Spleen (tissue), 7 donors: Measurements from ENCODE around the gene WWTR1.

ENCODE experiments used
- POLR2AphosphoS5 ChIP-seq, 3 donors: sonication (generic); formaldehyde crosslinking; IDR thresholded peaks; one replicate each; pipeline ENCODE4 v1.5.1; 2017; ENCODE audit warnings: antibody characterized with exemption in 3 of 3
- TF ChIP-seq, protein P1 (sequence below), 11 experiments: fragments of 200-600 bp in 7 of 11; fragments of 450-650 bp in 4 of 11; sonication (generic) in 4 of 11; IDR thresholded peaks in 8 of 11; conservative IDR thresholded peaks in 3 of 11; 1 replicate in 7 of 11; 2 replicates in 4 of 11; pipeline versions ENCODE4 v1.4.0 to v1.8.0; 2016 to 2021; ENCODE audit warnings: antibody characterized with exemption in 11 of 11, inconsistent platforms in 4 of 11, mild to moderate bottlenecking in 1 of 11
- donor health status: DM: no; HTN: no; CAD: no; lungs with moderate emphysema.
- donor health status: DM: no; HTN: no; CAD: no.
- donor health status: DM: no; HTN: no; CAD: no.

GRCh38 chr3:149496891-149497290 is 160.9 kb downstream of the WWTR1 start:
- TF ChIP-seq, protein P1, sequence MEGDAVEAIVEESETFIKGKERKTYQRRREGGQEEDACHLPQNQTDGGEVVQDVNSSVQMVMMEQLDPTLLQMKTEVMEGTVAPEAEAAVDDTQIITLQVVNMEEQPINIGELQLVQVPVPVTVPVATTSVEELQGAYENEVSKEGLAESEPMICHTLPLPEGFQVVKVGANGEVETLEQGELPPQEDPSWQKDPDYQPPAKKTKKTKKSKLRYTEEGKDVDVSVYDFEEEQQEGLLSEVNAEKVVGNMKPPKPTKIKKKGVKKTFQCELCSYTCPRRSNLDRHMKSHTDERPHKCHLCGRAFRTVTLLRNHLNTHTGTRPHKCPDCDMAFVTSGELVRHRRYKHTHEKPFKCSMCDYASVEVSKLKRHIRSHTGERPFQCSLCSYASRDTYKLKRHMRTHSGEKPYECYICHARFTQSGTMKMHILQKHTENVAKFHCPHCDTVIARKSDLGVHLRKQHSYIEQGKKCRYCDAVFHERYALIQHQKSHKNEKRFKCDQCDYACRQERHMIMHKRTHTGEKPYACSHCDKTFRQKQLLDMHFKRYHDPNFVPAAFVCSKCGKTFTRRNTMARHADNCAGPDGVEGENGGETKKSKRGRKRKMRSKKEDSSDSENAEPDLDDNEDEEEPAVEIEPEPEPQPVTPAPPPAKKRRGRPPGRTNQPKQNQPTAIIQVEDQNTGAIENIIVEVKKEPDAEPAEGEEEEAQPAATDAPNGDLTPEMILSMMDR (IDR thresholded peaks at IDR 0.05 in 8 of 11, conservative IDR thresholded peaks at IDR 0.05 in 3 of 11), result no peak
- TF ChIP-seq POLR2AphosphoS5 (IDR thresholded peaks at IDR 0.05), result no peak
